AG10803 (cell line): Measurements from ENCODE around the gene OR8H1.

Source experiments
- DNase-seq: peaks from one replicate; pipeline ENCODE4 v3.0.0; 2010; ENCODE audit warnings: low read depth
- H3K4me3 ChIP-seq: 2 replicates; pipeline ENCODE4 v1.5.1; 2011; ENCODE audit warnings: mild to moderate bottlenecking, low read length, control low read depth
- TF ChIP-seq, protein P1 (sequence below): conservative IDR thresholded peaks from 2 replicates; pipeline ENCODE4 v1.5.1; 2011; ENCODE audit warnings: mild to moderate bottlenecking, low read length, control low read depth, inconsistent platforms

OR8H1 gene

DNA sequence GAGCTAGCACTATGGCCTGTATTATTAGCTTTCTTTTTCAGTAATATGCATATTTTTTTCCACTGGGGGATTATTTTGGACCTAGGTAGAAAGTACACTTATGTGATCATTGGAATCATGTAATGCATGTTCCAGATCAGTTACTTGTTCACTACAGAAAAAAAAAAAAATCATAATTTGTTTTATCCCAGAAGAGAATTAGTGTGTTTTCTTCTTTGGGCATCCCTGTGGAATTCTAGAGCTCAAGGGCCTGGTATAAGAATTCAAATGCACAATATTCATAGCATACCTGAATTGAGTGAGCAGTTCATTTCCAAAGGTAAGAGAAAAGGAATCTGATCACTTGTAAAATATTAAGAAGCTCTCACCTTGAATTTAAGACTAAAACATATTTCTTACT, 18.2 kb downstream of the OR8H1 start, which contains the start of gene OR5T1:
OR5T1 (plus strand) TSS at position 301 of the 400 bp plus-strand sequence. CDS start 1,485 bp downstream, outside the sequence.
- no peak within 1 kb of the TSS for H3K4me3 ChIP-seq
- TF ChIP-seq, protein P1, sequence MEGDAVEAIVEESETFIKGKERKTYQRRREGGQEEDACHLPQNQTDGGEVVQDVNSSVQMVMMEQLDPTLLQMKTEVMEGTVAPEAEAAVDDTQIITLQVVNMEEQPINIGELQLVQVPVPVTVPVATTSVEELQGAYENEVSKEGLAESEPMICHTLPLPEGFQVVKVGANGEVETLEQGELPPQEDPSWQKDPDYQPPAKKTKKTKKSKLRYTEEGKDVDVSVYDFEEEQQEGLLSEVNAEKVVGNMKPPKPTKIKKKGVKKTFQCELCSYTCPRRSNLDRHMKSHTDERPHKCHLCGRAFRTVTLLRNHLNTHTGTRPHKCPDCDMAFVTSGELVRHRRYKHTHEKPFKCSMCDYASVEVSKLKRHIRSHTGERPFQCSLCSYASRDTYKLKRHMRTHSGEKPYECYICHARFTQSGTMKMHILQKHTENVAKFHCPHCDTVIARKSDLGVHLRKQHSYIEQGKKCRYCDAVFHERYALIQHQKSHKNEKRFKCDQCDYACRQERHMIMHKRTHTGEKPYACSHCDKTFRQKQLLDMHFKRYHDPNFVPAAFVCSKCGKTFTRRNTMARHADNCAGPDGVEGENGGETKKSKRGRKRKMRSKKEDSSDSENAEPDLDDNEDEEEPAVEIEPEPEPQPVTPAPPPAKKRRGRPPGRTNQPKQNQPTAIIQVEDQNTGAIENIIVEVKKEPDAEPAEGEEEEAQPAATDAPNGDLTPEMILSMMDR = no peak
- no peak for DNase-seq

- no peak for DNase-seq
- TF ChIP-seq, protein P1 = no peak
- no peak overlapping the region for H3K4me3 ChIP-seq
Observed at GRCh38 chr11:56271092-56271491, 21.0 kb downstream of the OR8H1 start.

- DNase-seq = no peak
- H3K4me3 ChIP-seq = no peak within 1 kb of the TSS
- TF ChIP-seq, protein P1 = no peak
Observed at GRCh38 chr11:56251954-56252353, 40.1 kb downstream of the OR8H1 start, which contains the start of gene OR5T3. TSS of gene OR5T3 (plus strand) at chr11:56252254. CDS start at chr11:56252254, 0 bp downstream.
